ENCODE data around the gene CBFB. TPM values are rescaled to one million over a fixed set of nuclear protein-coding genes. Genes with fewer than 3 reads are reported as not detected.

CBFB gene
- total and polyA plus RNA-seq, 9 of the 15 experiments (the other 6 are each of a cell fraction or from before 2014, with no cell fraction given): 22.0 to 112 (median 66.5) TPM

- no peak for TF ChIP-seq TSC22D4 (tag; IDR thresholded peaks at IDR 0.05)
- peak; percentile 44 for TF ChIP-seq SOX6 (IDR thresholded peaks at IDR 0.05)
- no peak for TF ChIP-seq GABPB2 (CRISPR knock-in tag; conservative IDR thresholded peaks at IDR 0.05)
- TF ChIP-seq THRAP3 (IDR thresholded peaks at IDR 0.05; ENCODE audit: borderline replicate concordance): no peak
- peak in 1 of 2 experiments; percentile 47; a peak in 1 of 4 replicates for TF ChIP-seq SIN3A (IDR thresholded peaks at IDR 0.05; ENCODE audit: borderline replicate concordance in 2 of 2, control insufficient read depth in 1 of 2, low read depth in 2 of 2, low read length in 2 of 2)
- TF ChIP-seq RFX5 (IDR thresholded peaks at IDR 0.05; ENCODE audit: low read depth, low read length): no peak
- TF ChIP-seq CXXC5 (CRISPR knock-in tag; IDR thresholded peaks at IDR 0.05): no peak
- TF ChIP-seq NFIX (CRISPR knock-in tag; IDR thresholded peaks at IDR 0.05; ENCODE audit: low read depth): no peak
- TF ChIP-seq LCOR (CRISPR knock-in tag; IDR thresholded peaks at IDR 0.05): no peak
- TF ChIP-seq RBFOX2 (IDR thresholded peaks at IDR 0.05; ENCODE audit: low read depth, low read length): no peak
- TF ChIP-seq BCL6 (CRISPR knock-in tag; IDR thresholded peaks at IDR 0.05): no peak
- TF ChIP-seq FOXJ3 (CRISPR knock-in tag; IDR thresholded peaks at IDR 0.05): no peak
- TF ChIP-seq BACH1 (tag; IDR thresholded peaks at IDR 0.05): no peak
- no peak for TF ChIP-seq SMAD3 (CRISPR knock-in tag; conservative IDR thresholded peaks at IDR 0.05)
- TF ChIP-seq ZBTB1 (CRISPR knock-in tag; IDR thresholded peaks at IDR 0.05; ENCODE audit: borderline replicate concordance, low read depth): no peak
- TF ChIP-seq ARID3B (CRISPR knock-in tag; IDR thresholded peaks at IDR 0.05; ENCODE audit: borderline replicate concordance): no peak
- TF ChIP-seq MED1 (CRISPR knock-in tag; IDR thresholded peaks at IDR 0.05; ENCODE audit: borderline replicate concordance): no peak
- no peak for TF ChIP-seq ETS1 (conservative IDR thresholded peaks at IDR 0.05; ENCODE audit: control insufficient read depth, low read depth, low read length)
- peak in 1 of 2 experiments; percentile 75; a peak in 1 of 4 replicates for TF ChIP-seq RCOR1 (IDR thresholded peaks at IDR 0.05; ENCODE audit: borderline replicate concordance in 1 of 2, low read depth in 2 of 2, low read length in 2 of 2)
- no peak for TF ChIP-seq ZHX1 (conservative IDR thresholded peaks at IDR 0.05; ENCODE audit: low read length)
- no peak for TF ChIP-seq ATF2 (CRISPR knock-in tag; IDR thresholded peaks at IDR 0.05)
- no peak for TF ChIP-seq NELFE (IDR thresholded peaks at IDR 0.05; ENCODE audit: insufficient read depth, insufficient read length)
These were observed 27.0 kb downstream of the CBFB start (continued) for GRCh38 chr16:67055712-67056487.
